Prostate gland (tissue), 2 donors: ENCODE results near the gene EPGN. TPM values are rescaled to one million over a fixed set of nuclear protein-coding genes. Genes with fewer than 3 reads are reported as not detected.

Experiments used
- DNase-seq: peaks from one replicate; pipeline ENCODE4 v3.0.0-alpha.2; 2019; ENCODE audit warnings: low spot score
- H3K27ac ChIP-seq, 2 donors: fragments of 200-600 bp; sonication (generic); 2 replicates each; pipeline ENCODE4 v1.5.1; 2017 to 2019
- H3K27me3 ChIP-seq: fragments of 200-600 bp; sonication (generic); replicated peaks from 2 replicates; pipeline ENCODE4 v1.5.1; 2019; ENCODE audit not compliant: insufficient read depth
- H3K36me3 ChIP-seq, 2 donors: fragments of 200-600 bp; sonication (generic); 1 replicate in 1 of 2; 2 replicates in 1 of 2; pipeline versions ENCODE4 v1.5.1 to v1.8.1; 2017 to 2019
- H3K4me1 ChIP-seq: fragments of 200-600 bp; sonication (generic); replicated peaks from 2 replicates; pipeline ENCODE4 v1.5.1; 2019
- H3K4me3 ChIP-seq, 2 donors: fragments of 200-600 bp; sonication (generic); 2 replicates each; pipeline ENCODE4 v1.5.1; 2017 to 2019
- H3K9me3 ChIP-seq: fragments of 200-600 bp; sonication (generic); 2 replicates; pipeline ENCODE4 v1.5.1; 2017
- POLR2A ChIP-seq: fragments of 450-650 bp; IDR thresholded peaks from one replicate; pipeline ENCODE4 v1.6.1; 2016; ENCODE audit warnings: antibody characterized with exemption, mild to moderate bottlenecking
- POLR2AphosphoS5 ChIP-seq: sonication (generic); formaldehyde crosslinking; IDR thresholded peaks from one replicate; pipeline ENCODE4 v1.6.1; 2017; ENCODE audit warnings: antibody characterized with exemption
- WGBS: methylation state at CpG from one replicate; pipeline ENCODE4 v1.1.5; 2018; 5-methylcytosine and 5-hydroxymethylcytosine counted together
- intact Hi-C: fragments of 100-400 bp; cut with DNase I; formaldehyde crosslinking; loops from one replicate; pipeline ENCODE4 v1.14.2; 2022
- total RNA-seq, 2 donors: library from RNA; depleted of rRNA; stranded (reverse); fragments of >200 nt; gene quantifications; one replicate each; pipeline ENCODE4 v1.1.0, GENCODE V29; 2016
- TF ChIP-seq, protein P1 (sequence below), 4 experiments: fragments of 200-600 bp in 2 of 4; fragments of 450-650 bp in 2 of 4; sonication (generic) in 2 of 4; IDR thresholded peaks; 1 replicate in 3 of 4; 2 replicates in 1 of 4; pipeline ENCODE4 v1.5.1; 2016 to 2019; ENCODE audit warnings: antibody characterized with exemption in 4 of 4, mild to moderate bottlenecking in 2 of 4, moderate library complexity in 2 of 4

Gene EPGN
- total RNA-seq, 2 donors from 2014 or later = not detected

DNA sequence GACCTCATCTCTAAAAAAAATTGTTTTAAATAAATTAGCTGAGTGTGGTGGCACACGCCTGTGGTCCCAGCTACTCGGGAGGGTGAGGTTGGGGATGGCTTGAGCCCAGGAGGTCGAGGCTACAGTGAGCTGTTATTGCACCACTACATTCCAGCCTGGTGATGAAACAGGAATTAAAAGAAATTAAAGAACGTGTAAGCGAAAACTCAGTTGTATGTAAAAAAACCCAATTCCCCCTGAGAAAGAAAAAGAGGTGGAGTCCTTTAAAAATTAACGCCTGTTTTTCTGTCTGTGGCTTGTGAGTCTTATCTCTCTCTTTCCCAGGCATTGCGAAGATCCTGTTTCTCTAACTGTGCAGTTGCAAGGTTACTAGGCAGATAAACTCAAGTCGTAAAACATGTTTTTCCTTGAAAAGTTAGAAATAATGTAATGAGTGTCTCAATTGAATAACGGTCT is 22.1 kb downstream of the EPGN start:
- Histone ChIP-seq H3K4me3 (no peak overlapping the region), H3K9me3 (no peaks in the 10 kb centered on the region), H3K27me3 (no peaks in the 10 kb centered on the region), H3K27ac (no peak overlapping the region), H3K36me3 (no peaks in the 10 kb centered on the region), H3K4me1 (no peaks in the 10 kb centered on the region)
- 49% methylated on average over 9 of the region's 9 CpGs for WGBS
- no peak for DNase-seq
- TF ChIP-seq POLR2A (no peak), POLR2AphosphoS5 (no peak)
- TF ChIP-seq, protein P1, sequence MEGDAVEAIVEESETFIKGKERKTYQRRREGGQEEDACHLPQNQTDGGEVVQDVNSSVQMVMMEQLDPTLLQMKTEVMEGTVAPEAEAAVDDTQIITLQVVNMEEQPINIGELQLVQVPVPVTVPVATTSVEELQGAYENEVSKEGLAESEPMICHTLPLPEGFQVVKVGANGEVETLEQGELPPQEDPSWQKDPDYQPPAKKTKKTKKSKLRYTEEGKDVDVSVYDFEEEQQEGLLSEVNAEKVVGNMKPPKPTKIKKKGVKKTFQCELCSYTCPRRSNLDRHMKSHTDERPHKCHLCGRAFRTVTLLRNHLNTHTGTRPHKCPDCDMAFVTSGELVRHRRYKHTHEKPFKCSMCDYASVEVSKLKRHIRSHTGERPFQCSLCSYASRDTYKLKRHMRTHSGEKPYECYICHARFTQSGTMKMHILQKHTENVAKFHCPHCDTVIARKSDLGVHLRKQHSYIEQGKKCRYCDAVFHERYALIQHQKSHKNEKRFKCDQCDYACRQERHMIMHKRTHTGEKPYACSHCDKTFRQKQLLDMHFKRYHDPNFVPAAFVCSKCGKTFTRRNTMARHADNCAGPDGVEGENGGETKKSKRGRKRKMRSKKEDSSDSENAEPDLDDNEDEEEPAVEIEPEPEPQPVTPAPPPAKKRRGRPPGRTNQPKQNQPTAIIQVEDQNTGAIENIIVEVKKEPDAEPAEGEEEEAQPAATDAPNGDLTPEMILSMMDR (IDR thresholded peaks at IDR 0.05) = no peak
- intact Hi-C loops = no loop called here

DNA sequence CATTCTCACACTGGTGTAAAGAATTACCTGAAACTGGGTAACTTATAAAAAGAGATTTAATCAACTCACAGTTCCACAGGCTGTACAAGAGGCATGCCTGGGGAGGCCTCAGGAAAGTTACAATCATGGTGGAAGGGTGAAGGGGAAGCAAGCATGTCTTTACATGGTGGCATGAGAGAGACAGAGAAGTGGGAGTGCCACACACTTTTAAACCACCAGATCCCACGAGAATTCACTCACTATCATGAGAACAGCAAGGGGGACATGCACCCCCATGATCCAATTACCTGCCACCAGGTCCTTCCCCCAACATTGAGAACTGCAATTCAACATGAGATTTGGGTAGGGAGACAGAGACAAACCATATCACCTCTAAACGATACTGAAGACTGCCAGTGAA is 23.0 kb downstream of the EPGN start:
- TF ChIP-seq, protein P1 (IDR thresholded peaks at IDR 0.05) = no peak
- TF ChIP-seq POLR2AphosphoS5 = no peak
- no peak for TF ChIP-seq POLR2A
- intact Hi-C loops = no loop called here
- no peaks in the 10 kb centered on the region for H3K36me3 ChIP-seq
- no peaks in the 10 kb centered on the region for H3K4me1 ChIP-seq
- no peak for DNase-seq
- no peaks in the 10 kb centered on the region for H3K9me3 ChIP-seq
- H3K4me3 ChIP-seq = no peak overlapping the region
- H3K27ac ChIP-seq = no peak overlapping the region
- WGBS = 73% methylated on average over 2 of the region's 2 CpGs
- H3K27me3 ChIP-seq = no peaks in the 10 kb centered on the region

DNA sequence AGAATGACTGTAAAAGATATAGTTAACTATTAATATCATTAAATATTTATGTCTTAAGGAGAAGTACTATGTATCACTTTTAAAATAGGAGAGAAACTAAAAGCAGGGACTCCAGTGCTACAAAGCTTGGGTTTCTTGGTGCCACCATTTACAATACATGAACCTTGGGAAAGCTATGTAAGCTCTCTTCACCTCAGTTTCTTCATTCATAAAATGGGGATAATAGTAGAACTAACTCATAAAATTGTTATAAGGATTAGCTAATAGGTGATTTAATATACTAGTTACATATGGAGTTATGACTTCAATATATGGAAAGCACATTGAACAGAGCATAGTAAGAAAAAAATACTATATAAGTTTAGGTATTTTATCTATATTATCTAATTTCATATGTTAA is 23.7 kb downstream of the EPGN start:
- Histone ChIP-seq H3K27me3 (no peaks in the 10 kb centered on the region), H3K9me3 (no peaks in the 10 kb centered on the region)
- TF ChIP-seq, protein P1 (IDR thresholded peaks at IDR 0.05) = no peak

DNA sequence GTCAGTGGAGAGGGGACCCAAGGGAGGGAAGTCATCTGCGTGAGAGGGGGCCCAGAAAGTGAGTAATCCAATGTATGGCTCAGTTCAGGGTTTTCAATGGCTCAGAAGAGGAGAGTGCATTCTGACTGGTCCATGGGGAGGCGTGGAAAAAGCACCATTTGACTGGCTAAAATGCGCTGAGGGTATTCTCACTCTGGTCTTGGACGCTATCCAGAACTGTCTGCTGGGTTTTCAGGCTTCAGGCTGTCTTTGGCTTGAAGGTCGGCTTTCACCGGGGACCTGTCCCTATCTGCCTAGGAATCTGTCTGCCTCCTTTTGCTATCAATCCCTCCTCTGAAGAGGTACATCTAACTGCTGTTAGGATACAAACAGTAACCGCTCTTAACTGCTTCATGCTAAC is 26.4 kb downstream of the EPGN start:
- H3K4me1 ChIP-seq = no peaks in the 10 kb centered on the region
- intact Hi-C loops = no loop called here
- no peaks in the 10 kb centered on the region for H3K9me3 ChIP-seq
- no peaks in the 10 kb centered on the region for H3K27me3 ChIP-seq
- TF ChIP-seq, protein P1 (IDR thresholded peaks at IDR 0.05) = no peak
- TF ChIP-seq POLR2A (no peak), POLR2AphosphoS5 (no peak)
- H3K4me3 ChIP-seq = no peak overlapping the region
- 93% methylated on average over 7 of the region's 7 CpGs for WGBS
- H3K36me3 ChIP-seq = no peaks in the 10 kb centered on the region
- H3K27ac ChIP-seq = no peak overlapping the region
- DNase-seq = no peak

More for the DNA sequence above, 23.7 kb downstream of the EPGN start:
- Histone ChIP-seq H3K27ac (no peak overlapping the region), H3K4me1 (no peaks in the 10 kb centered on the region), H3K4me3 (no peak overlapping the region), H3K36me3 (no peaks in the 10 kb centered on the region)
- no peak for DNase-seq
- intact Hi-C loops = no loop called here

DNA sequence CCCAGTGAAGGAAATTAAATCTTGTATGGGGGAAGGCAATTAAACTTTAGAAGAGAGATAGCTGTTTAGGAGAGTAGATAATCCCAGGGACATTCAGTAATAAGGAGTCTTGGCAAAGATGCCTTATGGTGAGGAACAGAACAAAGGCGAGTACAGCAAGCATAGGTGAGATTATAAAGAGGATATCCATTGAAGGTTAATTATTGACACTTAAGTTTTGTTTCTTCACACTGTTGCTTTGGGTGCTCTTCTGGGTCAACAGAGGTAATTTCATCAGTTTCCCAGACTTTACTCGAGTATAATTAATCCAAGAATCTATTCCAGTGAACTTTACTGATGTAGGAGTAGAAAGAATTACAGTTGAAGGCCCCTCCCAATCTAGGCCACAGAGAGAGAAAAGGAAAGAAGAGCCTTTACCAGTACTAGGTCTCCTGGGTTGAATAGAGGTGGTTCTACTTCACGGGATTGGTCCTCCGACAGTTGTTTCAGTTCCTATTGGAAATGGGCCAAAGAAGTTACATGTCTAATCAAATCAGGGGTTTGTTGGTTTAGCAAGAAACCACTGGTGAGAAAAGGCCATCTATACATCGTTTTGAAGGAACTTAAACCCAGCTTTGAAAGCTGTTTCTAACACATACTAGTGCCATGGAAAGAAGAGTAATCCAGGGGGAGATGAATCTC is 27.2 kb downstream of the EPGN start:
- Histone ChIP-seq H3K4me1 (no peaks in the 10 kb centered on the region), H3K27me3 (no peaks in the 10 kb centered on the region), H3K27ac (no peak overlapping the region), H3K4me3 (no peak overlapping the region), H3K36me3 (no peaks in the 10 kb centered on the region), H3K9me3 (no peaks in the 10 kb centered on the region)
- DNase-seq = no peak
- intact Hi-C loops = no loop called here
- TF ChIP-seq, protein P1 (IDR thresholded peaks at IDR 0.05) = no peak
- TF ChIP-seq POLR2A = no peak
- TF ChIP-seq POLR2AphosphoS5 = no peak
- WGBS = 72% methylated on average over 5 of the region's 5 CpGs
